H1 (cell line): ENCODE results near the gene CCDC124. TPM values are rescaled to one million over a fixed set of nuclear protein-coding genes. Genes with fewer than 3 reads are reported as not detected.

Source experiments
- CTCF ChIA-PET: fragments of 300-600 bp; sonication (Branson Sonifier 250); formaldehyde crosslinking; loops from one replicate; lab custom pipeline; 2021; ENCODE audit not compliant: partially characterized antibody; lab: Charles Lee
- POLR2A ChIA-PET: fragments of 300-600 bp; sonication (Branson Sonifier 250); formaldehyde crosslinking; loops from one replicate; lab custom pipeline; 2021; ENCODE audit warnings: inconsistent platforms; ENCODE audit not compliant: partially characterized antibody; lab: Charles Lee
- DNase-seq, 2 experiments: peaks; one replicate each; pipeline versions ENCODE4 v3.0.0 to v3.0.0-alpha.2; 2010 to 2022; ENCODE audit warnings: low spot score in 2 of 2, low read depth in 1 of 2, mixed read lengths in 1 of 2
- FAIRE-seq: peaks from 2 replicates; lab custom pipeline; 2011; peaks lifted over from hg19 to GRCh38; lab: Jason Lieb, UNC
- H2AFZ ChIP-seq: 2 replicates; pipeline ENCODE4 v1.8.1; 2012; ENCODE audit warnings: low read length, inconsistent platforms
- H2AK5ac ChIP-seq: 2 replicates; pipeline ENCODE4 v1.6.1; 2013; ENCODE audit warnings: low read depth, low read length
- H2BK120ac ChIP-seq: replicated peaks from 2 replicates; pipeline ENCODE3; 2013; ENCODE audit warnings: low read depth, low read length, inconsistent platforms
- H2BK12ac ChIP-seq: 2 replicates; pipeline ENCODE4 v1.6.1; 2013; ENCODE audit warnings: low read depth, low read length
- H2BK15ac ChIP-seq: 2 replicates; pipeline ENCODE4 v1.6.1; 2013; ENCODE audit warnings: low read length
- H2BK20ac ChIP-seq: 2 replicates; pipeline ENCODE4 v1.6.1; 2013; ENCODE audit warnings: low read length
- H2BK5ac ChIP-seq: 2 replicates; pipeline ENCODE4 v1.6.1; 2013; ENCODE audit warnings: low read depth, low read length
- H3K14ac ChIP-seq: 2 replicates; pipeline ENCODE4 v1.6.1; 2013; ENCODE audit warnings: inconsistent platforms; ENCODE audit not compliant: insufficient read length
- H3K18ac ChIP-seq: 2 replicates; pipeline ENCODE4 v1.6.1; 2013; ENCODE audit warnings: low read length; ENCODE audit errors: extremely low read depth
- H3K23ac ChIP-seq: 2 replicates; pipeline ENCODE4 v1.6.1; 2013; ENCODE audit warnings: inconsistent platforms; ENCODE audit not compliant: insufficient read length
- H3K23me2 ChIP-seq: 2 replicates; pipeline ENCODE4 v1.6.1; 2013; ENCODE audit warnings: low read depth, low read length
- H3K27ac ChIP-seq: 2 replicates; pipeline ENCODE4 v1.6.1; 2011; ENCODE audit warnings: low read depth, low read length, inconsistent platforms
- H3K27me3 ChIP-seq, 4 experiments: replicated peaks in 1 of 4; 1 replicate in 1 of 4; 2 replicates in 3 of 4; pipeline versions ENCODE4 v1.6.1 to v1.8.1; 2011 to 2013; ENCODE audit warnings: low read length in 3 of 4, mild to moderate bottlenecking in 3 of 4, inconsistent platforms in 2 of 4, mixed read lengths in 2 of 4, moderate library complexity in 1 of 4; ENCODE audit not compliant: control insufficient read depth in 3 of 4, insufficient read depth in 3 of 4; ENCODE audit errors: extremely low read depth in 1 of 4
- H3K36me3 ChIP-seq, 4 experiments: 2 replicates each; pipeline versions ENCODE4 v1.6.1 to v1.8.1; 2011 to 2013; ENCODE audit warnings: mild to moderate bottlenecking in 4 of 4, low read length in 3 of 4, moderate library complexity in 2 of 4, control low read depth in 1 of 4, inconsistent platforms in 1 of 4; ENCODE audit not compliant: insufficient read depth in 4 of 4, control insufficient read depth in 2 of 4
- H3K4ac ChIP-seq: replicated peaks from 2 replicates; pipeline ENCODE3; 2013; ENCODE audit warnings: low read length, low read depth, mixed read lengths, inconsistent platforms; ENCODE audit not compliant: insufficient read length
- H3K4me1 ChIP-seq, 4 experiments: replicated peaks in 1 of 4; 1 replicate in 1 of 4; 2 replicates in 3 of 4; pipeline versions ENCODE4 v1.6.1 to v1.8.1; 2011 to 2013; ENCODE audit warnings: low read length in 3 of 4, inconsistent platforms in 2 of 4, mixed read lengths in 1 of 4; ENCODE audit not compliant: insufficient read depth in 4 of 4, control insufficient read depth in 3 of 4
- H3K4me2 ChIP-seq, 2 experiments: 2 replicates each; pipeline versions ENCODE4 v1.6.1 to v1.8.1; 2011 to 2013; ENCODE audit warnings: low read depth in 2 of 2, low read length in 2 of 2, control low read depth in 1 of 2, inconsistent platforms in 1 of 2, mild to moderate bottlenecking in 1 of 2; ENCODE audit not compliant: insufficient read depth in 1 of 2
- H3K4me3 ChIP-seq, 4 experiments: fragments of 200-600, 300-600 bp in 1 of 4; sonication (generic), shearing (Covaris generic), sonication (Bioruptor Twin) in 1 of 4; 2 replicates each; pipeline versions ENCODE4 v1.5.1 to v1.8.1; 2011 to 2016; ENCODE audit warnings: low read length in 4 of 4, low read depth in 3 of 4, control low read depth in 2 of 4, inconsistent platforms in 2 of 4, mild to moderate bottlenecking in 2 of 4, mixed read lengths in 1 of 4, moderate library complexity in 1 of 4; ENCODE audit not compliant: insufficient read depth in 2 of 4; ENCODE audit errors: extremely low read depth in 1 of 4
- H3K56ac ChIP-seq: replicated peaks from 2 replicates; pipeline ENCODE3; 2013; ENCODE audit warnings: low read depth, mild to moderate bottlenecking, mixed read lengths, low read length, inconsistent platforms; ENCODE audit not compliant: insufficient read length
- H3K79me1 ChIP-seq: 2 replicates; pipeline ENCODE4 v1.6.1; 2013; ENCODE audit warnings: low read depth, low read length, control low read depth
- H3K79me2 ChIP-seq, 2 experiments: 2 replicates each; pipeline versions ENCODE4 v1.6.1 to v1.8.1; 2012 to 2013; ENCODE audit warnings: low read length in 2 of 2, mild to moderate bottlenecking in 2 of 2, inconsistent platforms in 1 of 2; ENCODE audit not compliant: insufficient read depth in 2 of 2, control insufficient read depth in 1 of 2
- H3K9ac ChIP-seq, 4 experiments: replicated peaks in 1 of 4; 1 replicate in 1 of 4; 2 replicates in 3 of 4; pipeline versions ENCODE4 v1.6.1 to v1.8.1; 2011 to 2013; ENCODE audit warnings: low read depth in 3 of 4, low read length in 3 of 4, control low read depth in 2 of 4, mild to moderate bottlenecking in 2 of 4, moderate library complexity in 2 of 4, inconsistent platforms in 1 of 4; ENCODE audit errors: extremely low read depth in 1 of 4
- H3K9me3 ChIP-seq, 2 experiments: 2 replicates each; pipeline versions ENCODE4 v1.6.1 to v1.8.1; 2012 to 2013; ENCODE audit warnings: mild to moderate bottlenecking in 2 of 2, moderate library complexity in 2 of 2, control low read depth in 1 of 2, inconsistent platforms in 1 of 2, low read depth in 1 of 2, low read length in 1 of 2, mixed read lengths in 1 of 2; ENCODE audit not compliant: insufficient read depth in 2 of 2
- H4K20me1 ChIP-seq, 2 experiments: replicated peaks in 1 of 2; 2 replicates each; pipeline versions ENCODE3 to v1.8.1; 2011 to 2013; ENCODE audit warnings: inconsistent platforms in 2 of 2, low read length in 2 of 2, mild to moderate bottlenecking in 1 of 2; ENCODE audit not compliant: insufficient read depth in 2 of 2, control insufficient read depth in 1 of 2
- H4K5ac ChIP-seq: 2 replicates; pipeline ENCODE4 v1.6.1; 2013; ENCODE audit warnings: low read length, low read depth, mixed read lengths, inconsistent platforms; ENCODE audit not compliant: insufficient read length
- H4K8ac ChIP-seq: 2 replicates; pipeline ENCODE4 v1.8.0; 2013; ENCODE audit warnings: mild to moderate bottlenecking, moderate library complexity, low read length, inconsistent platforms; ENCODE audit not compliant: insufficient read depth; ENCODE audit errors: extremely low read depth
- H4K91ac ChIP-seq: replicated peaks from 2 replicates; pipeline ENCODE3; 2013; ENCODE audit warnings: low read length, mixed read lengths, inconsistent platforms; ENCODE audit not compliant: insufficient read length
- EZH2 ChIP-seq: fragments of 200-600 bp; sonication (generic); IDR thresholded peaks from 2 replicates; pipeline ENCODE4 v1.7.1; 2012; ENCODE audit warnings: low read depth, mild to moderate bottlenecking, moderate library complexity, low read length, inconsistent platforms; ENCODE audit not compliant: severe bottlenecking
- SP2 ChIP-seq: IDR thresholded peaks from 2 replicates; pipeline ENCODE4 v1.6.1; 2012; ENCODE audit warnings: mild to moderate bottlenecking, low read length, inconsistent platforms
- SP4 ChIP-seq: IDR thresholded peaks from 2 replicates; pipeline ENCODE4 v1.6.1; 2012; ENCODE audit warnings: low read length, inconsistent platforms
- SUZ12 ChIP-seq: fragments of 200-600 bp; sonication (generic); IDR thresholded peaks from 2 replicates; pipeline ENCODE4 v1.6.1; 2012; ENCODE audit warnings: mild to moderate bottlenecking, inconsistent platforms, low read length, moderate library complexity, mixed read lengths
- WGBS, 2 experiments: shearing (Covaris generic) in 1 of 2; methylation state at CpG; one replicate each; pipeline versions ENCODE4 v1.1.6 to v1.1.7; 2013 to 2015; ENCODE audit warnings: low lambda C conversion rate in 2 of 2, mixed read lengths in 2 of 2, inconsistent platforms in 1 of 2, low coverage in 1 of 2, missing lambda C conversion rate in 1 of 2; ENCODE audit not compliant: insufficient replicate concordance in 2 of 2, insufficient coverage in 1 of 2, insufficient read length in 1 of 2; ENCODE audit errors: extremely low coverage in 1 of 2, missing lambda C conversion rate in 1 of 2; 5-methylcytosine and 5-hydroxymethylcytosine counted together
- polyA plus RNA-seq, 7 experiments: library from polyadenylated mRNA; depleted of rRNA in 3 of 7; stranded (reverse) in 5 of 7; unstranded in 2 of 7; fragments of >200 nt in 5 of 7; fragments of 200-250 nt in 2 of 7; gene quantifications; 1 replicate in 5 of 7; 2 replicates in 1 of 7; 4 replicates in 1 of 7; pipeline versions ENCODE4 v1.2.1 to v1.2.3, GENCODE V29; 2011 to 2013; ENCODE audit warnings: missing spikeins in 2 of 7, mixed read lengths in 2 of 7
- total RNA-seq: library from RNA; stranded (reverse); fragmentation: NEBNext Ultra II Directional; extraction: Animal tissue kit (Norgen Biotek cat#: 25700); gene quantifications from 2 replicates; pipeline ENCODE4 v1.2.1, GENCODE V29; 2021
- TF ChIP-seq, protein P1 (sequence below): IDR thresholded peaks from 2 replicates; pipeline ENCODE4 v1.6.1; 2012; ENCODE audit warnings: inconsistent platforms
- TF ChIP-seq, protein P2 (sequence below): IDR thresholded peaks from 2 replicates; pipeline ENCODE4 v1.6.1; 2011; ENCODE audit warnings: low read length, improper control_type of control experiment

The CCDC124 gene
- total and polyA plus RNA-seq, 2 of the 8 experiments (the other 6 are each of a cell fraction or from before 2014, with no cell fraction given), result 95.2 to 103 TPM

DNA sequence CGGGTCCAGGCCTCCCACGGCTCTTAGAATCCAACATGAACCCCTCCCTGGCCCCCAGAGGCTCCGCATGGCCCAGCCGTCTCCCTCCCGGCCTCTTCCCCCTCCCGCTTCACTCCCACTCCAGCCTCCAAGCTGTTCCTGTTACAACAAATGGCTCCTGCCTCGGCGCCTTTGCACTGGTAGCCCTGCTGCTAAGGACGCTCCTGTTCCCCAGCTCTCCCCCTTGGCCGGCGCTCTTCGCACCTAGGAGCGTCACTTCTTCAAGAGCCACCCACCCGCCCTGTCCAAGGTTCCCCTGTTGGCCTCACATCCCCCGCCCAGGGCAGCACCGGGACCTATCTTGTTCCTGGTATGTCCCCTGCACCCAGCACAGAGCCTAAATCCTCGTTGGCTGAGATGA lies 9.4 kb downstream of the CCDC124 start:
- H3K27me3 ChIP-seq, result no peaks in the 10 kb centered on the region
- H3K4ac ChIP-seq, result peak overlapping the region; percentile 38
- H3K27ac ChIP-seq, result no peak overlapping the region
- peak overlapping the region; percentile 35 for H4K91ac ChIP-seq
- H2AFZ ChIP-seq, result no peak overlapping the region
- H2BK12ac ChIP-seq, result no peak overlapping the region
- no peak for TF ChIP-seq SP4
- TF ChIP-seq, protein P1, sequence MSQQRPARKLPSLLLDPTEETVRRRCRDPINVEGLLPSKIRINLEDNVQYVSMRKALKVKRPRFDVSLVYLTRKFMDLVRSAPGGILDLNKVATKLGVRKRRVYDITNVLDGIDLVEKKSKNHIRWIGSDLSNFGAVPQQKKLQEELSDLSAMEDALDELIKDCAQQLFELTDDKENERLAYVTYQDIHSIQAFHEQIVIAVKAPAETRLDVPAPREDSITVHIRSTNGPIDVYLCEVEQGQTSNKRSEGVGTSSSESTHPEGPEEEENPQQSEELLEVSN, result 0 out of 2 replicates have a peak, but pooled peaks have one; percentile 22
- no peak for TF ChIP-seq SP2
- no peak for TF ChIP-seq EZH2
- TF ChIP-seq, protein P2, sequence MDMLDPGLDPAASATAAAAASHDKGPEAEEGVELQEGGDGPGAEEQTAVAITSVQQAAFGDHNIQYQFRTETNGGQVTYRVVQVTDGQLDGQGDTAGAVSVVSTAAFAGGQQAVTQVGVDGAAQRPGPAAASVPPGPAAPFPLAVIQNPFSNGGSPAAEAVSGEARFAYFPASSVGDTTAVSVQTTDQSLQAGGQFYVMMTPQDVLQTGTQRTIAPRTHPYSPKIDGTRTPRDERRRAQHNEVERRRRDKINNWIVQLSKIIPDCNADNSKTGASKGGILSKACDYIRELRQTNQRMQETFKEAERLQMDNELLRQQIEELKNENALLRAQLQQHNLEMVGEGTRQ, result no peak
- no peak for TF ChIP-seq SUZ12
- peaks cover 1 to 4% of the 10 kb centered on the region in 2 experiments for H4K20me1 ChIP-seq
- no peaks in the 10 kb centered on the region for H3K9me3 ChIP-seq
- H2BK120ac ChIP-seq, result no peak overlapping the region
- H2BK15ac ChIP-seq, result peak overlapping the region; percentile 61; the same call in 1 of the 2 replicates
- H3K36me3 ChIP-seq, result peaks cover 0 to 3% (median 0%) of the 10 kb centered on the region in 4 experiments; a peak in 1 of 8 replicates
- H3K23ac ChIP-seq, result no peak overlapping the region
- peaks cover 3% of the 10 kb centered on the region; the same call in 1 of the 2 replicates for H3K23me2 ChIP-seq
- peak overlapping the region in 1 of 4 experiments; percentile 56; a peak in 3 of 8 replicates for H3K4me3 ChIP-seq
- H3K79me2 ChIP-seq, result no peaks in the 10 kb centered on the region
- no peak overlapping the region for H3K56ac ChIP-seq
- H3K4me1 ChIP-seq, result peaks cover 0 to 19% (median 11%) of the 10 kb centered on the region in 4 experiments; a peak in 6 of 7 replicates
- 0 out of 2 replicates have a peak overlapping the region, but pooled peaks have one; percentile 14 for H4K8ac ChIP-seq
- H3K79me1 ChIP-seq, result no peaks in the 10 kb centered on the region
- H3K4me2 ChIP-seq, result peak overlapping the region; percentile 47 to 68
- H2BK20ac ChIP-seq, result no peak overlapping the region
- WGBS, 2 experiments, result 80% methylated on average over 14 of the region's 17 CpGs; no CpG with 5 or more reads in 1 of the 2 experiments
- no peak overlapping the region for H4K5ac ChIP-seq
- H2AK5ac ChIP-seq, result no peak overlapping the region; the same call in 1 of the 2 replicates
- no peak overlapping the region for H3K14ac ChIP-seq
- CTCF ChIA-PET, result interaction anchor here (1.2 to 21.5 kb wide), 7 partner anchors 7 to 72 kb away, joined by 3 to 271 read pairs (median 7); partner anchors contain the start of genes CCDC124 and KCNN1
- no peak for FAIRE-seq
- H3K9ac ChIP-seq, result no peak overlapping the region
- POLR2A ChIA-PET, result interaction anchor here (0.7 to 4.6 kb wide), 15 partner anchors 10 to 151 kb away, joined by 3 to 58 read pairs (median 8); partner anchors contain the start of genes CCDC124, KCNN1, RPL18A and SLC5A5
- peak overlapping the region; percentile 48; the same call in 1 of the 2 replicates for H3K18ac ChIP-seq
- H2BK5ac ChIP-seq, result 0 out of 2 replicates have a peak overlapping the region, but pooled peaks have one; percentile 60
- DNase-seq, result no peak
